Fibroblast of upper back skin (primary cell): Measurements from ENCODE around the gene FAIM2.
"Not testable (repeated sequence)": the region's sequence is repeated elsewhere in the genome, so short reads cannot be mapped to it uniquely, and the experiment has no call there.

Experiments
- DNase-seq: peaks from one replicate; pipeline ENCODE4 v3.0.0-alpha.2; 2013

The FAIM2 gene

DNA sequence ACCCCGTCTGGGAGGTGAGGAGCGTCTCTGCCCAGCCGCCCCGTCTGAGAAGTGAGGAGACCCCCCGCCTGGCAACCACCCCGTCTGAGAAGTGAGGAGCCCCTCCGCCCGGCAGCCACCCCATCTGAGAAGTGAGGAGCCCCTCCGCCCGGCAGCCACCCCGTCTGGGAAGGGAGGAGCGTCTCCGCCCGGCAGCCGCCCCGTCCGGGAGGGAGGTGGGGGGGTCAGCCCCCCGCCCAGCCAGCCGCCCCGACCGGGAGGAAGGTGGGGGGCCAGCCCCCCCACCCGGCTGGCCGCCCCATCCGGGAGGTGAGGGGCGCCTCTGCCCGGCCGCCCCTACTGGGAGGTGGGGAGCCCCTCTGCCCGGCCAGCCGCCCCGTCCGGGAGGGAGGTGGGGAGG is 42.8 kb downstream of the FAIM2 start:
- not testable (repeated sequence) for DNase-seq

DNA sequence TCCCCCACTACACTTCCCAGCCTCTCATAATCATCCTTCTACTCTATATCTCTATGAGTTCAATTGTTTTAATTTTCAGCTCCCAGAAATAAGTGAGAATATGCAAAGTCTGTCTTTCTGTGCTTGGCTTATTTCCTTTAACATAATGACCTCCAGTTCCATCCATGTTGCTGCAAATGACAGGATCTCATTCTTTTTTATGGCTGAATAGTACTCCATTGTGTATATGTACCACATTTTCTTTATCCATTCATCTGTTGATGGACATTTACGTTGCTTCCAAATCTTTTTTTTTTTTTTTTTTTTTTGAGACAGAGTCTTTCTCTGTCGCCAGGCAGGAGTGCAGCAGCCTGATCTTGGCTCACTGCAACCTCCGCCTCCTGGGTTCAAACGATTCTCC is 47.8 kb downstream of the FAIM2 start:
- not testable (repeated sequence) for DNase-seq

DNA sequence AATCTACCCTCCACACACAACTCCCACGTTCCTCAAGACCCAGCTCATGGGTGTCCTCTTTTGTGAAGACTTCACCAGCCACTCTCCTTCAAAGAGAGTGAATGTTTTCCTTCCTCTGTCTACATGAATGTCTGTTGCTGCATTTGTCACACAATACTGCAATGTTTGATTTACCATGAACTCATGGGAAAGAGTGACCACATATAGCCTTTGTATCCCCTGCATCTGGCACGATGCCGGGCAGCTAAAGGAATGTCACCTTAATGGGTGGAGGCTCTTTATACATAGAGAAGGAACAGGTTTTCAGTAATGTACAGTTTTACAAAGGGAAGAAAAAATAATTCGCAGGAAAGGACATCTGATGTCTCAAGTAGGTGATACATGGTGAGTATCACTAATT is 48.7 kb downstream of the FAIM2 start:
- DNase-seq: no peak

GRCh38 chr12:49853671-49854070 is 50.0 kb downstream of the FAIM2 start:
- DNase-seq: no peak

DNA sequence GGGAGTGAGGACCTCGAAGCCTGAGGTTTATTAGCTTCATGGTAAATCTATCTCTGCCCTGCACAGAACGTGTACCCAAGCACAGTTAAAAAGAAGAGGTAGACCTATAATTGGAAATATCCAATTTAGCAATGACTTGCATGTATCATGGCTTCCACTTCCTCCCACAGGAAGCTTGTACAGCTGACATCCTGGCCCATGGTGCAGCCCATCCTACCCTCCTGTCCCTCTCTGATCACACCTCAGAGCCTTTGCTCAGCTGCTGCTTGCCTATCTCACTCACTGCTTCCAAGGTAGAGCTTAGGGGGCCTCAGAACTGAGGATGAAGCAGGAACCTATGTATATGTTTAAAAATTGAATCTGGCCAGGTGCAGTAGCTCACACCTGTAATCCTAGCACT is 56.5 kb downstream of the FAIM2 start:
- no peak for DNase-seq

- no peak for DNase-seq
Observed at GRCh38 chr12:49846032-49846431, 57.7 kb downstream of the FAIM2 start.

GRCh38 chr12:49843876-49844437 is 59.7 kb downstream of the FAIM2 start:
- DNase-seq: no peak

GRCh38 chr12:49843411-49843810 is 60.3 kb downstream of the FAIM2 start:
- no peak for DNase-seq

GRCh38 chr12:49842519-49843352 is 61.0 kb downstream of the FAIM2 start, which contains the start of gene BCDIN3D:
BCDIN3D (minus strand) TSS chr12:49843106; CDS start chr12:49843087, 19 bp downstream.
- DNase-seq: peak; percentile 91

GRCh38 chr12:49838973-49839633 is 64.6 kb downstream of the FAIM2 start:
- peak; percentile 57 for DNase-seq

- peak; percentile 88 for DNase-seq
Observed at GRCh38 chr12:49832836-49833421, 70.8 kb downstream of the FAIM2 start.

GRCh38 chr12:49831717-49832116 is 72.0 kb downstream of the FAIM2 start:
- no peak for DNase-seq

DNA sequence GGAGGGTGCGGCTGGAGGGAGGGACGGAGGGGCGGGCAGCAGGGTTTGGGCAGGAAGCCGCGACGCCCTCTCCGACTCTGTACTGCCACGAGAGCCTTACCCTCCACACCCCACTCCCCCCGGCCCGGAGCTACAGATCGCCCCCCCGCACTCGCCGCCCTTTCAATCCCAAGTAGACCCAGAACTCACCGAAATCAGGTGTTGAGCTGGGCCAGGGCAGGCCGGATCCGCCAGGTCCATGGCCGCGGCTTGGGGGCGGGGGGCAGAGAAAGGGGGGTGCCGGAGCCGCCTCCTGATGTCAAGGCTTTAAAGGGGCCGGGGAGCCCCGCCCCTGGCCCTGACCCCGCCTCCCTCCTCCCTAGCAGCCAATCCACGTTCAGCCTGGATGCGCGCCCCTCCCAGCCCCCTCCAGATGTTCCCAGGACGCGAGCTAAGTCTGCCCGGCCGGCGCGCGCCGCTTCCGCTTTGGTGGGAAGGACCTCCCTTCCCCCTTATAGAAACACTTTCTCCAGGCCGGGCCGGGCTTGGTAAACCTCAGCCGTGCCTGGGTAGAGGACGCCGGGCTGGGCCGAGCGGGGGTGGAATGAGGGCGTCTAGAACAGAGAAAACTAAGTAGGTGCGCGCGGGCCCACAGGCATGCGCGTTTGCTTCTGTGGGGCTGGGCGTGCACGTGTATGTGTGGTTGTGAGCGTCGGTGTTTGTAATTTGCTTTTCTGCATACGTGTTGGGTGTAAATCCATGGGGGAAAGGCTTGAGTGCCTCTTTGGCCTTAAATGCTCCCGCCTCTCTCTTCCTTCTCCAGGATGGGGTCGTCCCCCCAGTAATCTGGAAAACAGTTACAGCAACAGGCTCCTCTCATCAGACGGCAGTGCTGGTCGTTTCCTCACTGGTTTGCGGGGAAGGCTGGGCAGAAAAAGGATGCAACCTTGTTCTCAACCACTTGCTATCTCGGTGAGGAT is 75.3 kb downstream of the FAIM2 start, which contains the start of gene NCKAP5L:
Gene NCKAP5L (minus strand): TSS at position 281 of the 959 bp plus-strand sequence. CDS start 24,369 bp downstream, outside the sequence.
- DNase-seq: peak; percentile 98

DNA sequence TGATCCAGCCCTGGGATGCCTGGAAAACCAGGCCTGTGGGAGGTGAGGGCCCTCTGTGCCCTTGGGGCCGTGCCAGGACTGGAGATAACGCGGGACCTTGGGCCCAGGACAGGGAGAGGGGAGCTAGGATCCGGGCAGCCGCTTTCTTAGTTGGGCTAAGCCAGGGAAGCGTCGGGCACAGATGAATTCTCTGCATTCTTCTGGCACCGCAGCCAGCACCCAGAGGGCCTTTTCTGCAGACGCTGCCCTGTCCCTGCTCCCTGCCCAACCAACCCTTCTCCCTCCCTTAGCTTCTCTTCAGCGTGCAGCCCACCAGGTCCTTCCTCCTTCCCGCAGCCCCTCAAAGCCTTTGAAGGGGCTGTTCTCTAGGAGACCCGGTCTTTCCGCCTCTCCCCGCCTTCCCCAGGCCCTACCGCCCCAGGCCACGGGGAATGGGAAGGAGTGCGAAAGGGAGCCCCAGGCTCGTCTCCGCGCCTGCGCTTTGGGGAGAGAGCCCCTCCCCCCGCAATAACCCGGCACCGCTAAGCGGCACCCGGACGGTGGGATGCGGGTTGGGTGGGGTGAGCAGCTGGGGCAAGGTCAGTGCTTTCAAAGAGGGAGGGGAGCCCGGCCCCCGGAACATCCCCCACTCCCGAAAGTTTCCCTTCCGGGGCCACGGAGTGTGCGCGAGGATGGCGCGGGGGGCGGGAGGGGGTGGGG is 76.2 kb downstream of the FAIM2 start:
- peak; percentile 57 for DNase-seq

GRCh38 chr12:49827051-49827400 is 76.7 kb downstream of the FAIM2 start:
- no peak for DNase-seq

DNA sequence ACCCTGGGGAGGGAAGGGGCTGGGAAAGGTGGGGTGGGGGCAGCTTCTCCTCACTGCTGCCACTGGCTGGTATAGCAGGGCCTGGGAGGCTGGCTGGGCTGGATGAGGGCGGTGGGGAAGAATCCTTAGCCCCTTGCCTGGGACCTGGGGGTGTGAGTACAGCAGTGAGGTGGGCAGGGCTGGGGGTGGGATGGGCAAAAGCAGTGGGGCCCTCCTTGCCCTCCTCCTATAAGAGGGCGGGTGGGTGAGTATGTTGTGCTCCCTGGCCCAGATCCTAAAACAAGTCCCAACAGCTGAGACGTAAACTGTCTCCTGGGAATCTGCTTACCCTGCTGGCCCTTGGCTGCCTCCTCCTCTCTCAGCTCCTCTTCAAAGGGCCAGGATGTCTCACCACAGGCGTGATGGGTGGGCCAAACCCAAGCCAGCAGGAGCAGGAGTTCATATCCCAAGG is 77.7 kb downstream of the FAIM2 start:
- peak; percentile 44 for DNase-seq

GRCh38 chr12:49825360-49825970 is 78.2 kb downstream of the FAIM2 start:
- peak; percentile 40 for DNase-seq

GRCh38 chr12:49824895-49825294 is 78.8 kb downstream of the FAIM2 start:
- peak; percentile 49 for DNase-seq

DNA sequence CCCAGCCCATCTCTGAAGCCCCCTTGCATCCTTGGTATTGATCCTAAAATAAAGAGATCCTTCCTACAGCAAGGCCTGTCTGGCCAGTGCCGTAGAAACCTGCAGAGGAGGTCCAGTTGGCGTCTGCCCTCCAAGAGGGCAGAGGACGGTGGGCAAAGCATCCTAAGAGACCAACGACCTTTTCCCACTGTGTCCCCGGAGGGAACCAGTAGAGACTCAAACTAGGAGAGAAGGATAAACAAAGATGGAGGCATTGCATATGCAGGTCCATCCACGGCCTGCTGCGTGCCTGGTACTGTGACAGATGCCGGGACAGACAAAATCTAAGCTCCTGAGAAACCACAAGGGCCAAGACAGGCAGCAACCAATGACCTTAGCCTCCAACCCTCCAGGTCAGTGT is 79.3 kb downstream of the FAIM2 start:
- no peak for DNase-seq

DNA sequence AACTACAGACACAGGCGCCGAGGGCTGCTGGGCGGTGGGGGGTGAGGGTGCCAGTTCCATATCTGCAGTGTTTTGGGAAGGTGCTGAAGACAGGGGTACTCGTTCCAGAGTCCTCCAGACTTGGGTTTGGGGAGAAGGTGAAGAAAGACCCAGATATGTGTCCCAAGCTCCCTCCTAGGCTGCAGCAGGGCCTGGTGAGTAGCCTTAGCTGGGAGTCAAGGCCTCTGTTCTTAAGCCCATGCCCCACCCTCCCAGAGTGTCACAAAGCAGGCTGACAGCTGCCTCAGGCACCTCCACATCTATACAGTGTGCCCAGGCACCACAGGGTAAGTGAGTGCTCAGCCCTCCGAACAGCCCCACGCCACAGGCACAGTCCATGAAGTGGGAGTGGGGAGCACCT is 79.7 kb downstream of the FAIM2 start:
- no peak for DNase-seq

- no peak for DNase-seq
Observed at GRCh38 chr12:49823350-49823749, 80.3 kb downstream of the FAIM2 start.
